Nephron progenitor cell (in vitro differentiated cells): ENCODE data around the gene TCF12.
"Not testable (repeated sequence)": the region's sequence is repeated elsewhere in the genome, so short reads cannot be mapped to it uniquely, and the experiment has no call there.

Experiments
- DNase-seq: peaks from one replicate; pipeline ENCODE4 v3.0.0; 2021
- H3K27ac Mint-ChIP-seq: 2 replicates; pipeline ENCODE4 v1.8.0; 2021; ENCODE audit warnings: mild to moderate bottlenecking, moderate library complexity, mixed read lengths
- H3K27me3 Mint-ChIP-seq: 2 replicates; pipeline ENCODE4 v1.8.0; 2021; ENCODE audit warnings: mild to moderate bottlenecking, low read depth, mixed read lengths; ENCODE audit not compliant: poor library complexity
- H3K36me3 Mint-ChIP-seq: 2 replicates; pipeline ENCODE4 v1.8.0; 2021; ENCODE audit warnings: low read depth, mixed read lengths
- H3K4me1 Mint-ChIP-seq: 2 replicates; pipeline ENCODE4 v1.8.0; 2021; ENCODE audit warnings: mixed read lengths
- H3K4me3 Mint-ChIP-seq: 2 replicates; pipeline ENCODE4 v1.8.0; 2021; ENCODE audit warnings: mild to moderate bottlenecking, moderate library complexity, mixed read lengths
- H3K9me3 Mint-ChIP-seq: 2 replicates; pipeline ENCODE4 v1.8.0; 2021; ENCODE audit warnings: mild to moderate bottlenecking, moderate library complexity, mixed read lengths
- TF ChIP-seq, protein P1 (sequence below): fragments of 200-600 bp; sonication (generic); IDR thresholded peaks from 2 replicates; pipeline ENCODE4 v1.5.0; 2021; ENCODE audit warnings: antibody characterized with exemption

The TCF12 gene

DNA sequence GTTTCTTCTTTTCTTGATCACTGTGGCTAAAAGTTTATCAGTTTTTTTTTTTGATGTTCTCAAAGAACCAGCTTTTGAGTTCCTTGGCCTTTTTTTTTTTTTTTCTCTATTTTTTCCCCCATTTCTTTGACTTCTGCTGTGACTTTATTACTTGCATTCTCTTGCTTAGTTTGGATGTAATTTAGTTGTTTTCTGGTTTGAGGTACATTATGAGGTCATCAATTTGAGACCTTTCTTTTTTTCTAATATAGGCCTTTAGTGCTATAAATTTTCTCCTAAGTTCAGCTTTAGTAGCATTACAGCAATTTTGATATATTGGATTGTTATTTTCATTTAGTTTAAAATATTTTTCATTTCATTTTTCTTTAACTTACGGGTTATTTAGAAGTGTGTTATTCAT lies 35.3 kb downstream of the TCF12 start:
- DNase-seq = no peak
- H3K4me1 Mint-ChIP-seq = peaks cover 25% of the 10 kb centered on the region
- H3K4me3 Mint-ChIP-seq = no peak overlapping the region
- H3K36me3 Mint-ChIP-seq = peaks cover 92% of the 10 kb centered on the region
- TF ChIP-seq, protein P1, sequence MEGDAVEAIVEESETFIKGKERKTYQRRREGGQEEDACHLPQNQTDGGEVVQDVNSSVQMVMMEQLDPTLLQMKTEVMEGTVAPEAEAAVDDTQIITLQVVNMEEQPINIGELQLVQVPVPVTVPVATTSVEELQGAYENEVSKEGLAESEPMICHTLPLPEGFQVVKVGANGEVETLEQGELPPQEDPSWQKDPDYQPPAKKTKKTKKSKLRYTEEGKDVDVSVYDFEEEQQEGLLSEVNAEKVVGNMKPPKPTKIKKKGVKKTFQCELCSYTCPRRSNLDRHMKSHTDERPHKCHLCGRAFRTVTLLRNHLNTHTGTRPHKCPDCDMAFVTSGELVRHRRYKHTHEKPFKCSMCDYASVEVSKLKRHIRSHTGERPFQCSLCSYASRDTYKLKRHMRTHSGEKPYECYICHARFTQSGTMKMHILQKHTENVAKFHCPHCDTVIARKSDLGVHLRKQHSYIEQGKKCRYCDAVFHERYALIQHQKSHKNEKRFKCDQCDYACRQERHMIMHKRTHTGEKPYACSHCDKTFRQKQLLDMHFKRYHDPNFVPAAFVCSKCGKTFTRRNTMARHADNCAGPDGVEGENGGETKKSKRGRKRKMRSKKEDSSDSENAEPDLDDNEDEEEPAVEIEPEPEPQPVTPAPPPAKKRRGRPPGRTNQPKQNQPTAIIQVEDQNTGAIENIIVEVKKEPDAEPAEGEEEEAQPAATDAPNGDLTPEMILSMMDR = no peak
- H3K27ac Mint-ChIP-seq = no peak overlapping the region
- peaks cover 76% of the 10 kb centered on the region for H3K9me3 Mint-ChIP-seq
- H3K27me3 Mint-ChIP-seq = no peaks in the 10 kb centered on the region

DNA sequence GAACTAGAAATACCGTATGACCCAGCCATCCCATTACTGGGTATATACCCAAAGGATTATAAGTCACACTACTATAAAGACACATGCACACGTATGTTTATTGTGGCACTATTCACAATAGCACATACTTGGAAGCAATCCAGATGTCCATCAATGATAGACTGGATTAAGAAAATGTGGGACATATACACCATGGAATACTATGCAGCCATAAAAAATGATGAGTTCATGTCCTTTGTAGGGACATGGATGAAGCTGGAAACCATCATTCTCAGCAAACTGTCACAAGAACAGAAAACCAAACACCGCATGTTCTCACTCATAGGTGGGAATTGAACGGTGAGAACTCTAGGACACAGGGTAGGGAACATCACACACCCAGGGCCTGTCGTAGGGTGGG lies 36.6 kb downstream of the TCF12 start:
- H3K27ac Mint-ChIP-seq, H3K27me3 Mint-ChIP-seq, DNase-seq, H3K4me3 Mint-ChIP-seq: not testable (repeated sequence)
- peaks cover 15% of the 10 kb centered on the region for H3K4me1 Mint-ChIP-seq
- peaks cover 84% of the 10 kb centered on the region for H3K36me3 Mint-ChIP-seq
- H3K9me3 Mint-ChIP-seq = peaks cover 70% of the 10 kb centered on the region

DNA sequence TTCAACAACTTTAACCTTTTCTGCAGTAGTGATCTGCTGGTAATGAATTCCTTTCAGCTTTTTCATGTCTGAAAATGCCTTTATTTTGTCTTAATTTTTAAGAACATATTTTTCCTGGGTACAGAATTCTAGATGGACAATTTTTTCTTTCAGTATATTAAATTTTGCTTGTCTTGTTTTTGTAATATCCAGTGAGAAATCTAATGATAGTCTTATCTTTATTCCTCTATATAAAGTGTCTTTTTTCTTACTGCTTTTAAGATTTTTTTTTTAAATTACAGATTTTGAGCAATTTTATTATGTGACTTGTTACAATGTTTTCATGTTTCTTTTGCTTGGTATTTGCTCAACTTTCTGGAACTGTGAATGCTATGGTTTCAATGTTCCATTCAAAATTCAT lies 38.1 kb downstream of the TCF12 start:
- H3K4me3 Mint-ChIP-seq = no peak overlapping the region
- H3K27me3 Mint-ChIP-seq = no peaks in the 10 kb centered on the region
- peaks cover 13% of the 10 kb centered on the region for H3K4me1 Mint-ChIP-seq
- no peak overlapping the region for H3K27ac Mint-ChIP-seq
- TF ChIP-seq, protein P1 = no peak
- H3K9me3 Mint-ChIP-seq = peaks cover 59% of the 10 kb centered on the region
- no peak for DNase-seq
- H3K36me3 Mint-ChIP-seq = peaks cover 71% of the 10 kb centered on the region

DNA sequence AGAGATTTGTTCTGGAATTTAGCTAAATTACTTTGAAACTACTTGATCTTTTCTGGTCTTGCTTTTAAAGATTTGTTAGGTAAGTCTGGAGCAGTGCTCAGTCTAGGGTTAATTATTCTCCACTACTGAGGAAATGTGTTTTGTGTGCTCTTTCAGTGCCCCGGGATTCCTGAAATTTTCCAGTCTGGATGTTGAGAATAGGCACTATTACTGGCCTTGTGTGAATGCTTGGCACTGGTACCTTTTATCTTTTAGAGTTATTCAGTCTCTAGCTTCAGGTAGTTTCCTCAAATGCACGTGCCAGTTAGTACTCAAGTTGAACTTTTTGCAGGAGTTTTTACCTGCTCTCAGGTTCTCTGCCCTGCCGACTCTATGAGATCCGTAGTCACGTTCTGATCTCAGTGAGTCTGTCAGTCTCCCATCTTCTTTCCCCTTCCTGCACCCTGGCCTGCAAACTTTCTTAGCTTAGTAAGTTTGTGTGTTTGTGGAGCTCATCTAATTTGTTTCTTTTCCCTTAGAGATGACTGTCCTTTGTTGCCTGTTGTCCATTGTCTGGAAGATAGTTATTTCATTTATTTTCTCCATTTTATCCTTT lies 39.5 kb downstream of the TCF12 start:
- H3K4me3 Mint-ChIP-seq = no peak overlapping the region
- no peak for DNase-seq
- peak overlapping the region; percentile 52 for H3K27ac Mint-ChIP-seq

DNA sequence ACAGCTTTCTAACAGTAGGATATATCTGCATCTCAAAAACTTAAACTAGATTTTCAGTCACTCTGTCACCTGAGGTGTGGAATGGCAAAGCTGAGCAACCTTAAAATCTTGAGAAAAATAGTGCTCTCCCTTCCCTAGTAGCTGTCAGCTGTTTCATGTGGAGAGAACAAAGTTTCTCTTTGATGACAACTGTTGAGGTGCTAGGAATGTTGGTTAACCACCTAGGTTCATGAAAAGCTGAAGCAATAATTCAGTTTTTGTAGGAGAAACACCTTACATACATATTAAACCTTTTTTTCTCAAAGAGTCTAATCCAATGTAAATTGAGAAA lies 40.8 kb downstream of the TCF12 start:
- Mint-ChIP-seq H3K4me1 (peaks cover 39% of the 10 kb centered on the region), H3K27me3 (no peaks in the 10 kb centered on the region), H3K36me3 (peaks cover 43% of the 10 kb centered on the region), H3K27ac (no peak overlapping the region), H3K4me3 (no peak overlapping the region), H3K9me3 (peaks cover 34% of the 10 kb centered on the region)
- DNase-seq = no peak
- TF ChIP-seq, protein P1 = no peak

More for the DNA sequence above, 39.5 kb downstream of the TCF12 start:
- TF ChIP-seq, protein P1 = no peak
- peaks cover 57% of the 10 kb centered on the region for H3K36me3 Mint-ChIP-seq
- peaks cover 25% of the 10 kb centered on the region for H3K4me1 Mint-ChIP-seq
- peaks cover 46% of the 10 kb centered on the region for H3K9me3 Mint-ChIP-seq
- no peaks in the 10 kb centered on the region for H3K27me3 Mint-ChIP-seq

DNA sequence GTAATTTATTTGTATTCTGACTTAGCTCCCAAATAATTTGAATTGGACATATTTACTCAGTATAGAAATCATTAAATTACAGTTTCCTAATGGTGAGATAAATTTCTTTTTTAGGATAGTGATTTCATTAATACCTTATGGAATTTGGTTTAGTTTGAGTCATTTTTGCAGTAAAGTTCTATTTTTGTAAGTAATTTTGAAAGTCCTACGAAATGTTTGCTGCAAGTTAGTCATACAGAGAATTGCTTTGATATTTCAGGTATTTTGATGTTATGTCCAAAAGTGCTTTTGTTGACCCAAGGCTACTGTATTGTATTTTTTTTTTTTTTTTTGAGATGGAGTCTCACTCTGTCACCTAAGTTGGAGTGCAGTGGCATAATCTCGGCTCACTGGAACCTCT lies 41.7 kb downstream of the TCF12 start:
- TF ChIP-seq, protein P1 = no peak
- H3K4me1 Mint-ChIP-seq = peaks cover 43% of the 10 kb centered on the region
- peaks cover 25% of the 10 kb centered on the region for H3K9me3 Mint-ChIP-seq
- peaks cover 35% of the 10 kb centered on the region for H3K36me3 Mint-ChIP-seq
- no peak for DNase-seq
- H3K4me3 Mint-ChIP-seq = no peak overlapping the region
- no peaks in the 10 kb centered on the region for H3K27me3 Mint-ChIP-seq
- H3K27ac Mint-ChIP-seq = no peak overlapping the region
